ENCODE measurements around the gene TM9SF3.

DNA sequence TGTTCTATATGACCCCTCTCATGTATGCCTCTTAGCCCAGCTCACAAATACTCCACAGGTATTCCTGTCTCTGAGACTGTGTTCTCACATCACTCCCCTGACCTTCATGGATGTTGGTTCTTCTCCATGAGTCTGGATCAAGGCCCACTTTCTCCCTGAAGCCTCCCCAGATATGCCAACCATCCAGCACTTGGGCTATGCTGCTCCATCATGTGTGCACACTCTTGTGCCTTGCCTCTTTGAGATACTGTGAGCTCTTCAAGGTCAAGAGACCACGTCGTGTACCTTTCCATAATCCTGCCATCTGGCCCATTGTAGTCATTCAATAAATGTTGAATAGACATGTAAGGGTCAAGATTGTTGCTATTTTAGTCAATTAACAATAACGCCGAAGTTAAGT, 30.1 kb upstream of the TM9SF3 start:
- TF ChIP-seq, protein P1, sequence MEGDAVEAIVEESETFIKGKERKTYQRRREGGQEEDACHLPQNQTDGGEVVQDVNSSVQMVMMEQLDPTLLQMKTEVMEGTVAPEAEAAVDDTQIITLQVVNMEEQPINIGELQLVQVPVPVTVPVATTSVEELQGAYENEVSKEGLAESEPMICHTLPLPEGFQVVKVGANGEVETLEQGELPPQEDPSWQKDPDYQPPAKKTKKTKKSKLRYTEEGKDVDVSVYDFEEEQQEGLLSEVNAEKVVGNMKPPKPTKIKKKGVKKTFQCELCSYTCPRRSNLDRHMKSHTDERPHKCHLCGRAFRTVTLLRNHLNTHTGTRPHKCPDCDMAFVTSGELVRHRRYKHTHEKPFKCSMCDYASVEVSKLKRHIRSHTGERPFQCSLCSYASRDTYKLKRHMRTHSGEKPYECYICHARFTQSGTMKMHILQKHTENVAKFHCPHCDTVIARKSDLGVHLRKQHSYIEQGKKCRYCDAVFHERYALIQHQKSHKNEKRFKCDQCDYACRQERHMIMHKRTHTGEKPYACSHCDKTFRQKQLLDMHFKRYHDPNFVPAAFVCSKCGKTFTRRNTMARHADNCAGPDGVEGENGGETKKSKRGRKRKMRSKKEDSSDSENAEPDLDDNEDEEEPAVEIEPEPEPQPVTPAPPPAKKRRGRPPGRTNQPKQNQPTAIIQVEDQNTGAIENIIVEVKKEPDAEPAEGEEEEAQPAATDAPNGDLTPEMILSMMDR (conservative IDR thresholded peaks at IDR 0.05 in 1 of 2, IDR thresholded peaks at IDR 0.05 in 1 of 2; ENCODE audit: low read depth in 1 of 2, low read length in 2 of 2): no peak
- no peak for TF ChIP-seq EZH2 (IDR thresholded peaks at IDR 0.05; ENCODE audit: low read length, missing control alignments)
